GM21723 (cell line): ENCODE measurements around the gene SPC25.
A peak's percentile ranks its signal among the peaks of the same experiment; 100 is the strongest.
"Not testable (repeated sequence)": the region's sequence is repeated elsewhere in the genome, so short reads cannot be mapped to it uniquely, and the experiment has no call there.

Experiments used
- ATAC-seq: cut with Tn5 transposase; IDR thresholded peaks from one replicate; pipeline ENCODE4 v1.9.1; 2021; ENCODE audit warnings: mild to moderate bottlenecking, moderate library complexity; ENCODE audit not compliant: unreplicated experiment

SPC25 gene

GRCh38 chr2:168903888-168904287 is 13.7 kb upstream of the SPC25 start:
- ATAC-seq, result no peak

- ATAC-seq, result no peak
Measured at GRCh38 chr2:168901003-168901402, 10.8 kb upstream of the SPC25 start, which contains the start of gene G6PC2. TSS of gene G6PC2 (plus strand) at chr2:168901291. CDS start at chr2:168901332, 41 bp downstream.

- no peak for ATAC-seq
Measured at GRCh38 chr2:168897449-168897848, 7.2 kb upstream of the SPC25 start.

- no peak for ATAC-seq
Measured at GRCh38 chr2:168896783-168897182, 6.6 kb upstream of the SPC25 start.

GRCh38 chr2:168895771-168896170 is 5.5 kb upstream of the SPC25 start:
- no peak for ATAC-seq

GRCh38 chr2:168894720-168895119 is 4.5 kb upstream of the SPC25 start:
- ATAC-seq, result no peak

- no peak for ATAC-seq
Measured at GRCh38 chr2:168894101-168894500, 3.9 kb upstream of the SPC25 start.

GRCh38 chr2:168892327-168892726 is 2.1 kb upstream of the SPC25 start:
- no peak for ATAC-seq

GRCh38 chr2:168889635-168890005 is 610 bp downstream of the SPC25 start:
- ATAC-seq, result peak; percentile 5

GRCh38 chr2:168884975-168885374 is 5.3 kb downstream of the SPC25 start:
- no peak for ATAC-seq

- not testable (repeated sequence) for ATAC-seq
Measured at GRCh38 chr2:168882163-168882562, 8.1 kb downstream of the SPC25 start.

- ATAC-seq, result no peak
Measured at GRCh38 chr2:168874368-168875054, 15.7 kb downstream of the SPC25 start.

- ATAC-seq, result not testable (repeated sequence)
Measured at GRCh38 chr2:168870824-168871223, 19.4 kb downstream of the SPC25 start.

- not testable (repeated sequence) for ATAC-seq
Measured at GRCh38 chr2:168870369-168870768, 19.9 kb downstream of the SPC25 start.

- not testable (repeated sequence) for ATAC-seq
Measured at GRCh38 chr2:168867164-168867563, 23.1 kb downstream of the SPC25 start.

GRCh38 chr2:168858146-168858545 is 32.1 kb downstream of the SPC25 start:
- no peak for ATAC-seq

GRCh38 chr2:168855601-168856000 is 34.6 kb downstream of the SPC25 start:
- ATAC-seq, result no peak

GRCh38 chr2:168854651-168855050 is 35.6 kb downstream of the SPC25 start:
- no peak for ATAC-seq

GRCh38 chr2:168853471-168853870 is 36.8 kb downstream of the SPC25 start:
- ATAC-seq, result no peak

- ATAC-seq, result no peak
Measured at GRCh38 chr2:168852481-168852880, 37.7 kb downstream of the SPC25 start.

- no peak for ATAC-seq
Measured at GRCh38 chr2:168851674-168852320, 38.4 kb downstream of the SPC25 start.

- no peak for ATAC-seq
Measured at GRCh38 chr2:168850846-168851245, 39.4 kb downstream of the SPC25 start.

- ATAC-seq, result peak; percentile 66
Measured at GRCh38 chr2:168849610-168850009, 40.6 kb downstream of the SPC25 start.
